ENCODE data around the gene ARMC6.

GRCh38 chr19:18989316-18989715 is 44.1 kb upstream of the ARMC6 start:
- TF ChIP-seq CTCF (IDR thresholded peaks at IDR 0.05) = no peak
- TF ChIP-seq EP300 (IDR thresholded peaks at IDR 0.05) = no peak
- no peak for TF ChIP-seq POLR2AphosphoS5 (IDR thresholded peaks at IDR 0.05)
- no peak for TF ChIP-seq POLR2A (IDR thresholded peaks at IDR 0.05)

All from sigmoid colon (tissue), 4 donors.